Measurements from ENCODE around the gene PTPRZ1. TPM values are rescaled to one million over a fixed set of nuclear protein-coding genes. Genes with fewer than 3 reads are reported as not detected.

The PTPRZ1 gene
- polyA plus RNA-seq, 3 donors: 2.7 to 3.9 (median 3.0) TPM

DNA sequence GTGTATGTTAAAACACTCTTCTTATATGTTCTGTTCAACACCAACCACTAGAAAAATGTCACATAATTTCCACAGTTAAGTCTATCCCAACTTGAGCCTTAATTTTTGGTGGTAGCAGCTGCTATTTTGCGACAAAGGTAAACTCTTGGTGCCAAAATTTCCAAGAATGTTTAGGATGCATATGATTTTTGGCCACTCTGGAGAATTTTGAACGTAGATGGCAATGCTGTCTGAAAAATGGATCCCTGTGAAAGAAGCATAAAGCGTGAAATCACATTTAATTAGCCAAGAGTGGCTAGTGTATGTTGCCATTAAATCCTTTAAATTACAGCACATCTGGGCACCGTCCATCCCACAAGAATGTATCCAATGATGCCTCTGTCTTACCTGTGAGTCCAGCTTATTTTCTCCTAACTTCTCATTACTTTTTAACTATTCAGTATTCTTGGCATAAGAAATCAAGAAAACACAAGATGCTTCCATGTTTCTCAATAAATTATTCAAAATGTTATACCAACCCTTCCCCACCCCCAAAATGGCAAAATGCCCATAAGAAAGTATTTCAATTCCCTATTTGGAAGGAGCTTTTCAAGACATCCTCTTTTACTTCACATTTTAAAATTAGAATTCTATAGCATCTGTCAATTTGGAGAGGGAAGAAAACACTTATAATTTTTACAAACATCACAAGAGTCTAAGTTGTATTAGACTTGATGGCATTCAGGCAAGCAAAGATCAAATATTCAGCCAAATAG, 12.4 kb downstream of the PTPRZ1 start:
- no peak for DNase-seq (ENCODE audit: extremely low read depth in 1 of 11, low read depth in 9 of 11, low spot score in 4 of 11)

- DNase-seq (ENCODE audit: extremely low read depth in 1 of 11, low read depth in 9 of 11, low spot score in 4 of 11): no peak
Measured at GRCh38 chr7:121887634-121888033, 14.7 kb downstream of the PTPRZ1 start.

- no peak for DNase-seq (ENCODE audit: extremely low read depth in 1 of 11, low read depth in 9 of 11, low spot score in 4 of 11)
Measured at GRCh38 chr7:121890833-121891232, 17.9 kb downstream of the PTPRZ1 start.

GRCh38 chr7:121891731-121892130, 18.8 kb downstream of the PTPRZ1 start:
- no peak for DNase-seq (ENCODE audit: extremely low read depth in 1 of 11, low read depth in 9 of 11, low spot score in 4 of 11)

- DNase-seq (ENCODE audit: extremely low read depth in 1 of 11, low read depth in 9 of 11, low spot score in 4 of 11): no peak
Measured at GRCh38 chr7:121901026-121901425, 28.1 kb downstream of the PTPRZ1 start.

DNA sequence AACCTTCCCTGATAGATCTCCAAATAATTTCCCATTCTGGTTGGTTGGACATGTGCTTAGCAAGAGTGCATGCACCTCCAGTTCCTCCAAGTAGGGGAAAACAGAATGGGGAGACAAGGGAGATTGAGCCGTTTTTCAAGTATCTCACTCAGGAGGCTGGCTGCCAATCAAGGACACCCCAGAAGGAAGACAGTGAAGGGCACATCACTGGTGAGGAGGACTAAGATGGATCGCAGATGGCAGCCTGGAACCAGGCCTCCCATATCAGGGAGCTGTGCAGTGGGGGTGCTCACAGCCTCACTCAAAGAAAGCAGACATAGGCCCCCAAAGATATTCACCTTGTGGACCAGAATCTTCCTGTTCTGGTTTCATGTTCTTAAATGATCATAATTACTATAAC, 31.2 kb downstream of the PTPRZ1 start:
- DNase-seq (ENCODE audit: extremely low read depth in 1 of 11, low read depth in 9 of 11, low spot score in 4 of 11): no peak

- DNase-seq (ENCODE audit: extremely low read depth in 1 of 11, low read depth in 9 of 11, low spot score in 4 of 11): no peak
Measured at GRCh38 chr7:121908042-121908441, 35.1 kb downstream of the PTPRZ1 start.

DNA sequence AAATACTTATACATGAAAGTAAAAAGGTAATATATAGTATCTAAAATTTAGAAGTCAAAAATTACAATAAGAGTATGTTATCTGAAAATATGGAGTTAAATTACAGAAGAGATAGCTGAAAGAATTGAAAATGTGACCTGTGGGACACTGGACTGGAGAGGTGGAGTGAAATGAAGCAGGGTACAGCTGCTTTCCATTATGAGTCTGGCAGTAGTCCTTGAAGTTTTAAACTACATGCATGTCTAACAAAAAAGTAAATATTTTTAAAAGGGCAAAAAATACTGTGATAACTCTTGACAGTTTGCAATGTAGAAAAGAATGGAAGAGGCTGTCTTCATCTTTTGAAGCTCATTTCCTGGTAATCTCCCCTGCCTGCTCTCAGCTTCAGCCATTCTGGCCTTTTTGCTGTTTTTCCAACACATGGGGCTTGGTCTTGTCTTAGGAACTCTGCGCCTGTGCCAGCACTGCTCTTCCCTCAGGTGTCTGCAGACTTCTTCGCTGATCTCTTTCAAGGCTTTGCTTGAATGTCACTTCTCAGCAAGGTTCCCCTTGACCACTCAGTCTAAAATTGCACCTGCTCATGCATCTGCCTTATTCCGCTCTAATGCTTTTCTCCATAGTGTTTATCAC, 36.9 kb downstream of the PTPRZ1 start:
- no peak for DNase-seq (ENCODE audit: extremely low read depth in 1 of 11, low read depth in 9 of 11, low spot score in 4 of 11)

DNA sequence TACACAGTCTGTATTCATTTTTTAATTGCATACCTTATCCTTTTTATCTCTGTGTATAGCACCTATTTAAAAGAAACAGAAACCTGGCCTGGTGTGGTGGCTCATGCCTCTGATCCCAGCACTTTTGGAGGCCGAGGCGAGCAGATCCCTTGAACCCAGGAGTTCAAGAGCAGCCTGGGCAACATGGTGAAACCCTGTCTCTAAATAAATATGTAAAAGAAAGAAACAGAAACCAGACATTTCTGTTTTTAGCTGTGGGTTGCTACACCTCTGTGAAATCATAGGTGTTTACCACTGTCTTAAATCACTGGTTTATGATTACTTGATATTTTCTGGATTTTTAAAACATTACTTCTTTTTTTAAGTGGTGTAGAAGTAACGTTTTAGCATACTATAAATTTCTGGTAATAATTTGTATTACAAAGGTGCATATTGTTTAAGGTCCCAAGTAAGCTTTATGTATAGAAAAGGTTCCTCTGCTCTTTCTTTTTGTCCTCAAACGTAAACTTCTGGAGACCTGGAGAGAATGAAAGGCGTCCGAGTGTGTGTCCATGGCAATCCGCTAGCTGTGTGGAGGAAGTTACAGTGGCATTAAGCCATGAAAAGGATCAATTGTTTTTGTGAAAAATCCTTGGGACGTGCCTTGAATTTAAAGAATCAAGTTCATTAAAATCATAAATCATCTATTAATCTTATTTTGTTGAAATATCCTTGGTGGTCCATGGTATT, 41.1 kb downstream of the PTPRZ1 start:
- DNase-seq (ENCODE audit: extremely low read depth in 1 of 11, low read depth in 9 of 11, low spot score in 4 of 11): no peak

DNA sequence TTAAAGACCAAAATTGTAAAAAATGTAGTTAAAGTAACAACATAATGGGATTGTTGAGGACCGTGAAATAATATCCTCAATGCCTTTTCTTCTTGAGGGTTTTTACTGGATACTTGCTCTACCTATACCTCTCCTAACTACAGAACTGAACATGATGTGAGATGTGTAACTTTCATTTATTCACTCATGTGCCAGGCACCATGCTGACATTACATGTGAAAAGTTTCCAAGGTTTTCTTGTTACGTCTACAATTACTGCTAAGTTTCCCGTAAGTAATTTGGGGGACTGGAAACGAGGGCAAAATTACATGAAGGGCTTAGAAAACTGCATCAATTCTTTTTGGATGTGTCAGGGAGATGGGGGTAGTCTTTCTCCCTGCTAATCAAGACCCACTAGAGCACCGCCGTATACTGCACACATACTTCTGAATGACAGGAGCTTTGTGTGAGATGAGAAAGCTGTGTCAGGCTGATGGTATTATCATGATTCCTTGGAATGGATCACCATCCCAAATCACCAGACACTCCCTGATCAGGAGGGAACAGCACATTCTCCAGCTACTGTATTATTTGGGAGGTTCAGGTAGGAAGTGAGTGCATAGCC, 41.8 kb downstream of the PTPRZ1 start:
- DNase-seq (ENCODE audit: extremely low read depth in 1 of 11, low read depth in 9 of 11, low spot score in 4 of 11): no peak

DNA sequence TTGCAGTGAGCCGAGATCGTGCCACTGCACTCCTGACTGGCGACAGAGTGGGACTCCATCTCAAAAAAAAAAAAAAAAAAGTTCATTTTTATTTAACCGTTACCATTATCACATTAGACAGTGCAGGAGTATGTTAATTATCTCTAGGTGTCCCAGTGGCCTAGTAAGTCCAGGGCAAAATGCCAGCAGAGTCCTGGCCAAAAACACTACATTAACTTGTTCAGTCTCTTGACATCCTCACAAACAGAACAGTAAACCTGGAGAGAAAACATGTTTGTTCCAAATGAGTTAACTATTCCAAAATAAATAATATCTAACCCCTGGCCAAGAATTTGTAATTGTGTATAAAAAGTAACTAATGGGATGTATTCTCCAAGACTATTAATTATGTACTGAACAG, 43.2 kb downstream of the PTPRZ1 start:
- DNase-seq (ENCODE audit: extremely low read depth in 1 of 11, low read depth in 9 of 11, low spot score in 4 of 11): no peak

DNA sequence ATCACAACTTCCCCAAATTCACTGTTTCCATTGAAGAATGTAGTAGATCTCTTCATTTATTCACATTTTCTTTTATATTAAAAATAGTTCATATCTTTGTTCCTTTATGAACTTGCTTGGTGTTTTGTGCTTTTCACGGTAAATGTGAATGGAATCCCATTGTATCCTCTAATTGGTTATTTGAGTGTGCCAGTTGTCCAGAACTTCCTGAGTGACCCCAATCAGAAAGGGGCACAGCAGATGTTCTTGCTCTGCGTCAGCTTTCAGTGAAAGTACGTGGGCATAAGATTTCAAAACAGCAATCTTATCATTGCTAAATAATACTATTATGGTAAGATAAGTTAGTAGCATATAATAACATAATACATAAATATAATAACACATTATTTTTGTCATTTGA, 47.0 kb downstream of the PTPRZ1 start:
- DNase-seq (ENCODE audit: extremely low read depth in 1 of 11, low read depth in 9 of 11, low spot score in 4 of 11): no peak

GRCh38 chr7:121924269-121925186, 51.6 kb downstream of the PTPRZ1 start:
- no peak for DNase-seq (ENCODE audit: extremely low read depth in 1 of 11, low read depth in 9 of 11, low spot score in 4 of 11)

GRCh38 chr7:121931149-121931902, 58.4 kb downstream of the PTPRZ1 start:
- DNase-seq (ENCODE audit: extremely low read depth in 1 of 11, low read depth in 9 of 11, low spot score in 4 of 11): no peak

- no peak for DNase-seq (ENCODE audit: extremely low read depth in 1 of 11, low read depth in 9 of 11, low spot score in 4 of 11)
Measured at GRCh38 chr7:121932768-121933167, 59.8 kb downstream of the PTPRZ1 start.

DNA sequence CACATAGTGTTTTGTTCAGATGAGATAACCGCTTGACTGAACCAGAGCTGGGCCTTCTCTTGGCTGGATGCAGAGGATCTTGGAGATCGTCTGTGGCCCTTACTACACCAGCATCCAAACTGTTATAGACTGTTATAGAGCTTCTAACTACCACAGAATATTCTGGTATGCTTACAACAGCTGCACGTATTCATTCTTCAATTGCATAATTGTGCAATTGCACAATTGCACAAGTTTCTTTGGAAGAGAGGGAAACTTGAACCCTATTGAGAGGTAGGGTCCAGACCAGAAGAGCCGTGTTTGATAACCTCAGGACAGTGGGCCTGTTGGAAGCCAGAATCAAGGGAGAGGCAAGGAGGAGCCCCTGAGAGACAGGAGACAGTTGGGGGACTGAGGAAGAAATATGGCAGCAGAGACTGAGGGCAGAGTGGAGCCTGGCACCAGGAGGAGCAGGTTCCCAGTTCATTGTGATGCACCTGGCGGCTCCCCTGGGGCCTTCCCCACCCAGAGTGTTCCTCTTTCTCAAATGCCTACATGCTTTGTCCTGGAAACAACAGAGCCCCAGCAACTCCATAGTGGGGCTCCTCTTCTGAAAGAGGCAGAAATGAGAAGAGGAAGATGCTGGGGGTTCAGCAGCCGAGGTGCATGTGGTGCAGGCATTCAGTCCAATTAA, 64.1 kb downstream of the PTPRZ1 start:
- DNase-seq (ENCODE audit: extremely low read depth in 1 of 11, low read depth in 9 of 11, low spot score in 4 of 11): no peak

DNA sequence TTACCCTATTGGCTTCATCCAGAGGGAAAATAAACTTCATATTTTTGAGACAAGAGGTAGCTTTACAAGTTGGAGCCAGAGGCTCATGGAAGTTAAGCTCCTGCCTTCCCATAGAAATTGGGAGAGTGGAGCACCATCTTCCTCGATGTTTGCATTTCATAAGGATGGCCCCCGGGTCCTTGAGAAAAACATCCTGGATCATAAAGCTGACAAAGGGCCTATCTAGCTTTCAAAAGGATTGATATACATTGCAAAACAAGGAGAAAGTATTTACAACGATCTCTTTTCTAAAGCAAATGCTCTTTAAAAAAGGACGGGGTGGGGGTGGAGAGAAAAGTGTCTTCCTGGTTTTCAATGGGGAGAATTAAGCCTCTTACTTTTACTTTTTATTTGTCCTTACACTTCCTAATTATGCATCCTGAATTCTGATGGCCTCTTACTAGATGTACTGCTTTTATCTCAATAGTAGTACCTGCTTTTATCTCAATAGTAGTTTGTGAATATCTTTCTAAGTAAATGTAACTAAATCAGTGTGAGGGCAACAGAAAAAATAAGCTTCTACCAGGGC, 65.6 kb downstream of the PTPRZ1 start:
- DNase-seq (ENCODE audit: extremely low read depth in 1 of 11, low read depth in 9 of 11, low spot score in 4 of 11): no peak

Data from renal cortex interstitium (tissue), 11 donors.